SIG-M5 (cell line): ENCODE measurements around the gene CCRL2.

Experiments used
- DNase-seq: peaks from one replicate; lab custom pipeline; 2025; lab: John Stamatoyannopoulos, UW

CCRL2 gene

GRCh38 chr3:46406788-46407611, at the start of gene CCRL2, which contains the start of gene CCR5AS:
CCRL2 (plus strand) TSS chr3:46407259; CDS start chr3:46408080, 821 bp downstream.
CCR5AS (minus strand) TSS chr3:46407066.
- no peak for DNase-seq

GRCh38 chr3:46358466-46358865, 48.6 kb upstream of the CCRL2 start:
- no peak for DNase-seq

- no peak for DNase-seq
Measured at GRCh38 chr3:46359733-46360493, 47.1 kb upstream of the CCRL2 start.

- no peak for DNase-seq
Measured at GRCh38 chr3:46360907-46361306, 46.2 kb upstream of the CCRL2 start.

- DNase-seq = peak; percentile 58
Measured at GRCh38 chr3:46361408-46362283, 45.4 kb upstream of the CCRL2 start.

- DNase-seq = no peak
Measured at GRCh38 chr3:46365041-46365440, 42.0 kb upstream of the CCRL2 start.

GRCh38 chr3:46365737-46366524, 41.1 kb upstream of the CCRL2 start:
- DNase-seq = no peak

- DNase-seq = no peak
Measured at GRCh38 chr3:46367811-46368210, 39.2 kb upstream of the CCRL2 start.

- peak; percentile 69 for DNase-seq
Measured at GRCh38 chr3:46368569-46368968, 38.5 kb upstream of the CCRL2 start.

- no peak for DNase-seq
Measured at GRCh38 chr3:46369151-46369550, 37.9 kb upstream of the CCRL2 start.

GRCh38 chr3:46369675-46370132, 37.4 kb upstream of the CCRL2 start:
- no peak for DNase-seq

GRCh38 chr3:46370839-46371518, 36.1 kb upstream of the CCRL2 start, which contains the start of gene CCR5:
CCR5 (plus strand) TSS chr3:46370946; CDS start chr3:46372903, 1,957 bp downstream.
- no peak for DNase-seq

- DNase-seq = no peak
Measured at GRCh38 chr3:46371519-46372340, 35.3 kb upstream of the CCRL2 start.

- DNase-seq = no peak
Measured at GRCh38 chr3:46372492-46373359, 34.3 kb upstream of the CCRL2 start.

- DNase-seq = no peak
Measured at GRCh38 chr3:46374755-46375154, 32.3 kb upstream of the CCRL2 start.

- no peak for DNase-seq
Measured at GRCh38 chr3:46375218-46375617, 31.8 kb upstream of the CCRL2 start.

GRCh38 chr3:46375814-46376213, 31.2 kb upstream of the CCRL2 start:
- no peak for DNase-seq

GRCh38 chr3:46378426-46378942, 28.6 kb upstream of the CCRL2 start:
- no peak for DNase-seq
